Nephron progenitor cell (in vitro differentiated cells): Measurements from ENCODE around the gene KIF19.

ENCODE experiments used
- DNase-seq: peaks from one replicate; pipeline ENCODE4 v3.0.0; 2021
- H3K27ac Mint-ChIP-seq: 2 replicates; pipeline ENCODE4 v1.8.0; 2021; ENCODE audit warnings: mild to moderate bottlenecking, moderate library complexity, mixed read lengths
- H3K27me3 Mint-ChIP-seq: 2 replicates; pipeline ENCODE4 v1.8.0; 2021; ENCODE audit warnings: mild to moderate bottlenecking, low read depth, mixed read lengths; ENCODE audit not compliant: poor library complexity
- H3K36me3 Mint-ChIP-seq: 2 replicates; pipeline ENCODE4 v1.8.0; 2021; ENCODE audit warnings: low read depth, mixed read lengths
- H3K4me1 Mint-ChIP-seq: 2 replicates; pipeline ENCODE4 v1.8.0; 2021; ENCODE audit warnings: mixed read lengths
- H3K4me3 Mint-ChIP-seq: 2 replicates; pipeline ENCODE4 v1.8.0; 2021; ENCODE audit warnings: mild to moderate bottlenecking, moderate library complexity, mixed read lengths
- H3K9me3 Mint-ChIP-seq: 2 replicates; pipeline ENCODE4 v1.8.0; 2021; ENCODE audit warnings: mild to moderate bottlenecking, moderate library complexity, mixed read lengths
- TF ChIP-seq, protein P1 (sequence below): fragments of 200-600 bp; sonication (generic); IDR thresholded peaks from 2 replicates; pipeline ENCODE4 v1.5.0; 2021; ENCODE audit warnings: antibody characterized with exemption

KIF19 gene

DNA sequence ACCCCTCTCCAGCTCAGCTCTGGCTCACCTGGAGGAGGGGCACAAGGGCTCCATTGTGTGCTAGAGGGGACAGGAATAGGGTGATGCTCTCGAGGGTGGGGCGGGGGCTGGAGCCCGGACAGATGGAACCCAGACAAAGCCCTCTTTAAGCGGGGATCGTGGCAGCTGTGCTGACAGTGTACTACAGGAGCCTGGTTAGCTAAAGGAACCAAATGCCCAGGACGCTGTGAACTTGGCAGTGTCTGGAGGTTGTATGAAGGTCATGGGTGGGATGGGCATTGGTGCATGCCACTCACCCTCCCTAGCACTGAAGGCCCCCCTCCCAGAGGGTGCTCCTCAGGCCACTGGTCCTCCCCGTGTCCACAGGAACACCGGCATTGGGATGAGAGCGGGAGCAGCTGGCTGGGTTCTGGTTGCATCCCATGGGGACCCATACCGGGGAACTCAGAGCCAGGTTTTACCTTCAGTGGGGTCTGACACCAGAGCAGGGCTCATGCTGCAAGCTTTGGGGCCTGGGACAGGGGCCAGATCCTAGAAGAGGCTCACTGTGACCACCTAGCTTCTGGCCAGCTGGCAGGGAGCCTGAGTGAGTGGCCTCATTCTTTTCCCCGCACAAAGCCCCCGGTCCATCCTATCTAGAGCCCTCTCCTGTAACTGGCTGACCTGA is 11.9 kb downstream of the KIF19 start:
- H3K27ac Mint-ChIP-seq: no peak overlapping the region
- TF ChIP-seq, protein P1, sequence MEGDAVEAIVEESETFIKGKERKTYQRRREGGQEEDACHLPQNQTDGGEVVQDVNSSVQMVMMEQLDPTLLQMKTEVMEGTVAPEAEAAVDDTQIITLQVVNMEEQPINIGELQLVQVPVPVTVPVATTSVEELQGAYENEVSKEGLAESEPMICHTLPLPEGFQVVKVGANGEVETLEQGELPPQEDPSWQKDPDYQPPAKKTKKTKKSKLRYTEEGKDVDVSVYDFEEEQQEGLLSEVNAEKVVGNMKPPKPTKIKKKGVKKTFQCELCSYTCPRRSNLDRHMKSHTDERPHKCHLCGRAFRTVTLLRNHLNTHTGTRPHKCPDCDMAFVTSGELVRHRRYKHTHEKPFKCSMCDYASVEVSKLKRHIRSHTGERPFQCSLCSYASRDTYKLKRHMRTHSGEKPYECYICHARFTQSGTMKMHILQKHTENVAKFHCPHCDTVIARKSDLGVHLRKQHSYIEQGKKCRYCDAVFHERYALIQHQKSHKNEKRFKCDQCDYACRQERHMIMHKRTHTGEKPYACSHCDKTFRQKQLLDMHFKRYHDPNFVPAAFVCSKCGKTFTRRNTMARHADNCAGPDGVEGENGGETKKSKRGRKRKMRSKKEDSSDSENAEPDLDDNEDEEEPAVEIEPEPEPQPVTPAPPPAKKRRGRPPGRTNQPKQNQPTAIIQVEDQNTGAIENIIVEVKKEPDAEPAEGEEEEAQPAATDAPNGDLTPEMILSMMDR: no peak
- H3K27me3 Mint-ChIP-seq: peaks cover 17% of the 10 kb centered on the region
- DNase-seq: no peak
- H3K4me1 Mint-ChIP-seq: peaks cover 1% of the 10 kb centered on the region
- no peaks in the 10 kb centered on the region for H3K36me3 Mint-ChIP-seq
- no peak overlapping the region for H3K4me3 Mint-ChIP-seq
- no peaks in the 10 kb centered on the region for H3K9me3 Mint-ChIP-seq

DNA sequence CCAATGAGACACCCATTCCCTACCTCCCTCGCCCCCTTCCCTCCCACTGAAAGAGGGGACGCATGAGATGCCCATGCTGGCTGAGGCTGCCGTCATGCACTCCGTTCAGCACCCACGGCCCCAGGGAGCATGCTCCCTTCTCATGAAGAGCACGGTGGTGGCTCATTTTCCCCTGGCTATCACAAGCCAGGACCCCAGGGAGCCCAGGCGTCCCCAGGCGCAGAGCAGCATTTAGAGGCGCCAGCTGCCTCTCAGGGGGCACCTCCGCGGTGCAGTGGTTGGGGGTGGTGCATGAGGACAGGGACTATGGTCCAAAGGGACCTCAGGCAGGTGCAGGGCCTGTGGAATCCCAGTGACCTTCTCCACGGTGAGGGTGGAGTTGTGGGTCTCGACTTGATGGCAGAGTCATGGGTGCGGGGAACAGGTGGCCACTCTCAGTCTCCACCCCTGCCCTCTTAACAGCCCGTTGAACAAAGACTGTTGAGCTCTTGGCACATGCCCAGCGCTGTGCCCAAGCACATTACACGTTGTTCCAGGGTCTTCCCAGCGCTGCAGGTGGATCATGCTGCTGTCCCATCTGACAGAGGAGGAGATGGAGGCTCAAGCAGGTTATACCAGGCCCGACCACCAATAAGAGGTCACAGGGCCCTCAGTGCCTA is 13.6 kb downstream of the KIF19 start:
- H3K27ac Mint-ChIP-seq: no peak overlapping the region
- no peak for DNase-seq
- TF ChIP-seq, protein P1: no peak
- peaks cover 19% of the 10 kb centered on the region for H3K27me3 Mint-ChIP-seq
- H3K9me3 Mint-ChIP-seq: no peaks in the 10 kb centered on the region
- H3K36me3 Mint-ChIP-seq: no peaks in the 10 kb centered on the region
- peaks cover 5% of the 10 kb centered on the region for H3K4me1 Mint-ChIP-seq
- H3K4me3 Mint-ChIP-seq: no peak overlapping the region

DNA sequence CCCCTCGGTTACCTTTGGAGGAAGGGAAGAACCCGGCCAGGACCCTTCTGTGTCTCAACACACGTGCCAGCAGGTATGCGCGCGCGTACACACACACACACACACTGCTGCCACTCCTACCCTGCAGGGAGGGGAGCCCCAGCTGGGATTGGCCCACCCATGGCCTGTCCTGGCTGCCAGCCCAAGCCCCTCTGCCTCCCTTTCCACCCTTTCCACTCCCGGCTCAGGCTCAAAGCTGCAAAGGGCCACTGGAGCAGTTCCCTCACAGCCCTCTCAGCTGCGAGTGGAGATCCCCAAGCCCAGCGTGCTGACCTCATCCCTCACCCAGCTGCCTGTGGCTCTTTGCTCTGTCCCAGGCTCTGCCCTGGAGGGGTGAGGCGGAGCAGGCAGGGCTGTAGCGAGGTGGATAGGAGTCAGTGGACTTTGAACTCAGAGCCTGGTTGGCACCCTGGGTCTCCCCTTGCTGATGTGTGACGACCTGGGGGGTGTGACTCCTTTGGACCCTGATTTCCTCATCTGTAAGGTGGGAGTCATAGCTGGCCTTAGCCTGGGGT is 14.5 kb downstream of the KIF19 start:
- H3K27ac Mint-ChIP-seq: no peak overlapping the region
- TF ChIP-seq, protein P1: no peak
- H3K27me3 Mint-ChIP-seq: peaks cover 24% of the 10 kb centered on the region
- no peaks in the 10 kb centered on the region for H3K9me3 Mint-ChIP-seq
- peaks cover 5% of the 10 kb centered on the region for H3K4me1 Mint-ChIP-seq
- no peaks in the 10 kb centered on the region for H3K36me3 Mint-ChIP-seq
- no peak overlapping the region for H3K4me3 Mint-ChIP-seq
- no peak for DNase-seq

DNA sequence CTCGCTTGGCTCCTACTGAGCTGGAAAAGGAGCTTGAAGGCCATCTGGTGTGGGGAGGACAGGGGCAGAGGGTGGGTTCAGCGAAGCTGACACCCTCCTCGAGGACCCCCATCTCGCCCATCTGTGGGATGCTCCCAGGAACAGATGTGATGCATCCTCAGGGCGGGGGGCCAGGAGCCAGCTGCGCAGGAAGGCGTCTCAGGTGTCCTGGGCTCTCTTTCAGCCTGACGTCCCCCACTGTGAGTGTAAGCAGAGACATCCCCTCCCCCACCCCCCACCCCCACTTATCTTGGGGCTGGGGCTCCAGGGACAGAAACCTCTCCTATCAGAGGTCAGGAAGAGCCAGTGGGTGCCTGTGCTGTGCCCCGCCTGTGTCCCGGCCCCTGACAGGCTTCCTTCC is 16.2 kb downstream of the KIF19 start:
- Mint-ChIP-seq H3K27me3 (peaks cover 23% of the 10 kb centered on the region), H3K4me1 (peaks cover 5% of the 10 kb centered on the region), H3K9me3 (no peaks in the 10 kb centered on the region), H3K4me3 (no peak overlapping the region), H3K36me3 (no peaks in the 10 kb centered on the region), H3K27ac (no peak overlapping the region)
- DNase-seq: no peak
- TF ChIP-seq, protein P1: no peak

DNA sequence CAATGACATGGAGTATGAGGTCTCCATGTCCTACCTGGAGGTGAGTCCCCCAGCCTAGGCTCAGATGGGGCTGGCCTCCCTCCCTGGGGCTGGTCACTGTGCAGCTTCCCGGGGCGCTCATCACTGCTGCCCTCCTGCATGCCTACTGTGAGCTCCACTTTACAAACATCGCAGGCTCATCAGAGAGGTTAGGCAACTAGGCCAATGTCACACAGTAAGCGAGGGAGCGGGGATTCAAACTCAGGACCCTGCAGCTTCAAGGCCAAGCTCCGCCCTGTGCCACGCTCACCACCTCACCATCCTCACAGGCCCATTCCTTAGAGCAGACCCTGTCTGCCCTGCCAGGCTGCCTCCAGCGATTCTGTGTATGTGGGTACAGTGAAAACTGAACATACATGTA is 17.1 kb downstream of the KIF19 start:
- TF ChIP-seq, protein P1: no peak
- H3K27me3 Mint-ChIP-seq: peaks cover 29% of the 10 kb centered on the region
- peaks cover 5% of the 10 kb centered on the region for H3K4me1 Mint-ChIP-seq
- H3K27ac Mint-ChIP-seq: no peak overlapping the region
- DNase-seq: no peak
- no peak overlapping the region for H3K4me3 Mint-ChIP-seq
- H3K36me3 Mint-ChIP-seq: no peaks in the 10 kb centered on the region
- no peaks in the 10 kb centered on the region for H3K9me3 Mint-ChIP-seq
